HEK293 (cell line): ENCODE data around the gene NAGLU.

Experiments
- CTCF ChIA-PET: fragments of 350-600 bp; formaldehyde crosslinking; extraction: SDS; loops from one replicate; lab custom pipeline; 2021; ENCODE audit warnings: antibody characterized with exemption; lab: Yijun Ruan, JAX
- POLR2A ChIA-PET: fragments of 300-600 bp; formaldehyde crosslinking; extraction: SDS; loops from one replicate; lab custom pipeline; 2020; ENCODE audit warnings: antibody characterized with exemption, inconsistent platforms; lab: Yijun Ruan, JAX
- H3K27ac ChIP-seq: fragments of 200-500 bp; sonication (Bioruptor generic); 2 replicates; pipeline ENCODE4 v1.5.1; 2014; ENCODE audit warnings: low read depth, low read length, control low read depth, inconsistent platforms; ENCODE audit errors: extremely low read depth
- H3K36me3 ChIP-seq, 2 experiments: fragments of 200-500 bp in 1 of 2; sonication (Bioruptor generic) in 1 of 2; 1 replicate in 1 of 2; 2 replicates in 1 of 2; pipeline ENCODE4 v1.5.1; 2014 to 2017; ENCODE audit warnings: inconsistent platforms in 2 of 2, low read length in 2 of 2; ENCODE audit not compliant: control insufficient read depth in 2 of 2, insufficient read depth in 1 of 2
- H3K4me1 ChIP-seq: fragments of 200-500 bp; sonication (Bioruptor generic); 2 replicates; pipeline ENCODE4 v1.5.1; 2014; ENCODE audit warnings: mild to moderate bottlenecking, low read length, inconsistent platforms; ENCODE audit not compliant: control insufficient read depth, insufficient read depth
- H3K4me3 ChIP-seq: 2 replicates; pipeline ENCODE4 v1.5.1; 2011; ENCODE audit warnings: low read depth, mild to moderate bottlenecking, control low read depth, low read length, moderate library complexity
- H3K9me3 ChIP-seq: fragments of 200-500 bp; sonication (Bioruptor generic); 2 replicates; pipeline ENCODE4 v1.5.1; 2014; ENCODE audit warnings: low read depth, low read length, inconsistent platforms; ENCODE audit not compliant: control insufficient read depth, insufficient read depth
- IKZF3 ChIP-seq: fragments of 450-650 bp; IDR thresholded peaks from 2 replicates; pipeline ENCODE4 v1.5.0; 2018; ENCODE audit warnings: missing biosample characterization, mild to moderate bottlenecking, missing genetic modification characterization, moderate library complexity
- MEIS1 ChIP-seq: sonication (generic); formaldehyde crosslinking; IDR thresholded peaks from 2 replicates; pipeline ENCODE4 v1.8.1; 2022; ENCODE audit warnings: missing genetic modification reagents, mild to moderate bottlenecking, borderline replicate concordance
- MYNN ChIP-seq: fragments of 450-650 bp; formaldehyde crosslinking; IDR thresholded peaks from 2 replicates; pipeline ENCODE4 v1.5.1; 2016; ENCODE audit warnings: missing biosample characterization, missing genetic modification characterization, borderline replicate concordance
- PRDM1 ChIP-seq: fragments of 450-650 bp; formaldehyde crosslinking; IDR thresholded peaks from 2 replicates; pipeline ENCODE4; 2016; ENCODE audit warnings: missing biosample characterization, missing genetic modification characterization
- SETDB1 ChIP-seq: IDR thresholded peaks from one replicate; pipeline ENCODE4 v1.6.1; 2017; ENCODE audit warnings: mild to moderate bottlenecking, low read length, moderate library complexity, mixed read lengths; ENCODE audit not compliant: insufficient read length
- ZBTB17 ChIP-seq: fragments of 450-650 bp; formaldehyde crosslinking; IDR thresholded peaks from 2 replicates; pipeline ENCODE4 v1.5.1; 2016; ENCODE audit warnings: missing biosample characterization, missing genetic modification characterization
- ZFP37 ChIP-seq: fragments of 450-650 bp; formaldehyde crosslinking; IDR thresholded peaks from 2 replicates; pipeline ENCODE4 v1.5.1; 2016; ENCODE audit warnings: missing biosample characterization, missing genetic modification characterization
- ZIC2 ChIP-seq: fragments of 450-650 bp; formaldehyde crosslinking; IDR thresholded peaks from 2 replicates; pipeline ENCODE4 v1.5.1; 2016; ENCODE audit warnings: missing biosample characterization, missing genetic modification characterization
- ZNF157 ChIP-seq: fragments of 450-650 bp; formaldehyde crosslinking; IDR thresholded peaks from 2 replicates; pipeline ENCODE4 v1.5.1; 2016; ENCODE audit warnings: missing biosample characterization, missing genetic modification characterization
- ZNF19 ChIP-seq: fragments of 450-650 bp; formaldehyde crosslinking; IDR thresholded peaks from 2 replicates; pipeline ENCODE4; 2016; ENCODE audit warnings: missing biosample characterization, missing genetic modification characterization, low read depth
- ZNF223 ChIP-seq: fragments of 450-650 bp; formaldehyde crosslinking; IDR thresholded peaks from 2 replicates; pipeline ENCODE4 v1.5.1; 2016; ENCODE audit warnings: missing biosample characterization, missing genetic modification characterization
- ZNF239 ChIP-seq: fragments of 450-650 bp; formaldehyde crosslinking; IDR thresholded peaks from 2 replicates; pipeline ENCODE4 v1.5.1; 2016; ENCODE audit warnings: missing biosample characterization, missing genetic modification characterization
- ZNF302 ChIP-seq: fragments of 450-650 bp; formaldehyde crosslinking; IDR thresholded peaks from 2 replicates; pipeline ENCODE4 v1.5.1; 2016; ENCODE audit warnings: missing biosample characterization, missing genetic modification characterization, low read depth
- ZNF350 ChIP-seq: fragments of 450-650 bp; formaldehyde crosslinking; IDR thresholded peaks from 2 replicates; pipeline ENCODE4 v1.5.0; 2017; ENCODE audit warnings: missing biosample characterization, mild to moderate bottlenecking, missing genetic modification characterization
- ZNF404 ChIP-seq: fragments of 450-650 bp; formaldehyde crosslinking; IDR thresholded peaks from 2 replicates; pipeline ENCODE4 v1.5.1; 2017; ENCODE audit warnings: missing biosample characterization, missing genetic modification characterization
- ZNF510 ChIP-seq: fragments of 450-650 bp; formaldehyde crosslinking; IDR thresholded peaks from 2 replicates; pipeline ENCODE4 v1.5.1; 2018; ENCODE audit warnings: mild to moderate bottlenecking, missing genetic modification characterization, missing biosample characterization; ENCODE audit not compliant: insufficient replicate concordance
- ZNF610 ChIP-seq: fragments of 450-650 bp; formaldehyde crosslinking; IDR thresholded peaks from 2 replicates; pipeline ENCODE4 v1.5.1; 2016; ENCODE audit warnings: missing biosample characterization, missing genetic modification characterization, borderline replicate concordance
- ZNF621 ChIP-seq: fragments of 450-650 bp; formaldehyde crosslinking; IDR thresholded peaks from 2 replicates; pipeline ENCODE4 v1.5.1; 2017; ENCODE audit warnings: missing biosample characterization, missing genetic modification characterization
- ZNF785 ChIP-seq: fragments of 450-650 bp; formaldehyde crosslinking; IDR thresholded peaks from 2 replicates; pipeline ENCODE4 v1.5.1; 2016; ENCODE audit warnings: missing biosample characterization, missing genetic modification characterization
- ZNF792 ChIP-seq: fragments of 450-650 bp; formaldehyde crosslinking; IDR thresholded peaks from 2 replicates; pipeline ENCODE4 v1.5.1; 2016; ENCODE audit warnings: missing biosample characterization, missing genetic modification characterization
- ZSCAN16 ChIP-seq: fragments of 450-650 bp; formaldehyde crosslinking; IDR thresholded peaks from 2 replicates; pipeline ENCODE4 v1.5.1; 2016; ENCODE audit warnings: missing biosample characterization, missing genetic modification characterization
- TF ChIP-seq, protein P1 (sequence below): fragments of 450-650 bp; formaldehyde crosslinking; IDR thresholded peaks from 2 replicates; pipeline ENCODE4 v1.5.1; 2017; ENCODE audit warnings: missing biosample characterization, missing genetic modification characterization
- TF ChIP-seq, protein P2 (sequence below): fragments of 450-650 bp; formaldehyde crosslinking; IDR thresholded peaks from 2 replicates; pipeline ENCODE4 v1.5.1; 2017; ENCODE audit warnings: missing biosample characterization, missing genetic modification characterization
- TF ChIP-seq, protein P3 (sequence below): fragments of 450-650 bp; formaldehyde crosslinking; IDR thresholded peaks from 2 replicates; pipeline ENCODE4 v1.5.1; 2017; ENCODE audit warnings: missing biosample characterization, missing genetic modification characterization

The NAGLU gene

DNA sequence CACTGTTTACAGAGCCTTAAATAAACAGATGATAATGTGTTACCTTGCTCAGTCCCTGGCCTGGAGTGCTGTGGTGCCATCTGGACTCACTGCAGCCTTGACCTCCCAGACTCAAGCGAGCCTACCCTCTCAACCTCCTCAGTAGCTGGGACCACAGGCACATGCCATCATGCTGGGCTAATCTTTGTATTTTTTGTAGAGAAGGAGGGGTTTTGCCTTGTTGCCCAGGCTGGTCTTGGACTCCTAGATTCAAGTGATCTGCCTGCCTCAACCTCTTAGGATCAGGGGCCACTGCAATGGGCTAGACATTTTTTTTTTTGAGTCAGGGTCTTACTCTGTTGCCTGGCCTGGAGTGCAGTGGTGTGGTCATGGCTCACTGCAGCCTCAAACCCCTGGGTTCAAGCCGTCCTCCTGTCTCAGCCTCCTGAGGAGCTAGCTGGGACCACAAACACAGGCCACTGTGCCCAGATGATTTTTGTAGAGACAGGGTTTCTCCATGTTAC lies 5.0 kb upstream of the NAGLU start:
- no peaks in the 10 kb centered on the region for H3K36me3 ChIP-seq
- H3K4me3 ChIP-seq: no peak overlapping the region
- H3K27ac ChIP-seq: peak overlapping the region; percentile 70
- ChIA-PET POLR2A (interaction anchor here (0.6 to 1.9 kb wide), 6 partner anchors 11 to 255 kb away, joined by 3 to 12 read pairs (median 4); partner anchors contain the start of genes CAVIN1 and STAT5B), CTCF (interaction anchor here (0.6 to 3.4 kb wide), 11 partner anchors 11 to 219 kb away, joined by 3 to 22 read pairs (median 5); no protein-coding TSS in a partner anchor)
- TF ChIP-seq ZFP37 (tag by site-specific recombination): no peak
- TF ChIP-seq SETDB1: peak; percentile 14
- TF ChIP-seq ZSCAN16 (tag by site-specific recombination): peak; percentile 99
- TF ChIP-seq ZNF404 (tag by site-specific recombination): no peak
- TF ChIP-seq ZNF19 (tag by site-specific recombination): no peak
- TF ChIP-seq ZIC2: peak; percentile 24; the same call in 1 of the 2 replicates
- no peaks in the 10 kb centered on the region for H3K9me3 ChIP-seq
- H3K4me1 ChIP-seq: peaks cover 22% of the 10 kb centered on the region

DNA sequence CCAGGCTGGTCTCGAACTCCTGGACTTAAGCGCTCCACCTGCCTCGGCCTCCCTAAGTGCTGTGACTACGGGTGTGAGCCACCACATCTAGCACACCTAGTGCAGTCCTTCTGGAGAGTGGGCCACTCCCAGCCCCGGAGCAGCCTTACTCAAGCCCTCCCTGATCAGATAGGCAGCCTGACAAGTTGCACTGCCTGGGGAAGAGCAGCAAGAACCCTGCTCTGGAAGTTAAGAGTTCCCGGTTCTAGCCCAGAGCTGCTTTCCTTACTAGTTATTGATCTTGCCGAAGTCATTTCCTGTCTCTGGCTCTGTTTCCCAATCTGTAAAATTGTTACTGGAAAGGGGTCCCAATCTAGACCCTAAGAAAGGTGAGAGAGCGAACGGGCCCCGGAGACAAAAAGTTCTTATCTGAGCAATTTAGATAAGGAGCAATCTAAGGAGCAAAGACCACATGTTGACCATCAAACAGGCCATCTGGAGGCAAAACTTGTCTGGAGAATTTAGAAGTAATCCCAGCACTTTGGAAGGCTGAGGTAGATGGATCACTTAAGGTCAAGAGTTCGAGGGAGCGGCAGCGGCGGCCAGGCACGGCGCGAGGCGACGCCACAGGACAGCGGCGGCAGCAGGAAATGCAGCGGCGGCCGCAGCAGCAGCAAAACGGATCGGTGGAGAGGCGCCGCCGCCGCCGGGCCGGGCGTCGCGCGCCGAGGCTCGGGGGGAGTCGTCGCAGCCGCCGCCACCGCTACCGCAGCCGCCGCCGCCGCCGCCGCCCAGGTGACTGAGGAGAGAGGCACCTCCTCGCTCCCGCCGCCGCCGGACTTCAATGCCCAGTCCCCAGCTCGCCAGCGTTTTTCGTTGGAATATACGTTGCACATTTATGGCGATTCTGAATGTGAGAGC lies 4.3 kb upstream of the NAGLU start:
- Histone ChIP-seq H3K4me3 (peak overlapping the region; percentile 37), H3K9me3 (no peaks in the 10 kb centered on the region), H3K36me3 (no peaks in the 10 kb centered on the region), H3K4me1 (peaks cover 22% of the 10 kb centered on the region), H3K27ac (peak overlapping the region; percentile 70; the same call in 1 of the 2 replicates)
- ChIA-PET POLR2A (interaction anchor here (0.6 to 1.9 kb wide), 4 partner anchors 11 to 256 kb away, joined by 3 to 7 read pairs (median 3); partner anchors contain the start of genes CAVIN1 and STAT5B), CTCF (interaction anchor here (0.6 to 3.4 kb wide), 9 partner anchors 12 to 311 kb away, joined by 3 to 22 read pairs (median 5); no protein-coding TSS in a partner anchor)
- TF ChIP-seq, protein P1, sequence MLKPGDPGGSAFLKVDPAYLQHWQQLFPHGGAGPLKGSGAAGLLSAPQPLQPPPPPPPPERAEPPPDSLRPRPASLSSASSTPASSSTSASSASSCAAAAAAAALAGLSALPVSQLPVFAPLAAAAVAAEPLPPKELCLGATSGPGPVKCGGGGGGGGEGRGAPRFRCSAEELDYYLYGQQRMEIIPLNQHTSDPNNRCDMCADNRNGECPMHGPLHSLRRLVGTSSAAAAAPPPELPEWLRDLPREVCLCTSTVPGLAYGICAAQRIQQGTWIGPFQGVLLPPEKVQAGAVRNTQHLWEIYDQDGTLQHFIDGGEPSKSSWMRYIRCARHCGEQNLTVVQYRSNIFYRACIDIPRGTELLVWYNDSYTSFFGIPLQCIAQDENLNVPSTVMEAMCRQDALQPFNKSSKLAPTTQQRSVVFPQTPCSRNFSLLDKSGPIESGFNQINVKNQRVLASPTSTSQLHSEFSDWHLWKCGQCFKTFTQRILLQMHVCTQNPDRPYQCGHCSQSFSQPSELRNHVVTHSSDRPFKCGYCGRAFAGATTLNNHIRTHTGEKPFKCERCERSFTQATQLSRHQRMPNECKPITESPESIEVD (tag by site-specific recombination): no peak
- TF ChIP-seq ZNF792 (tag by site-specific recombination): no peak
- TF ChIP-seq ZNF621 (tag by site-specific recombination): no peak
- TF ChIP-seq ZNF785: no peak
- TF ChIP-seq IKZF3: peak; percentile 80
- TF ChIP-seq, protein P2, sequence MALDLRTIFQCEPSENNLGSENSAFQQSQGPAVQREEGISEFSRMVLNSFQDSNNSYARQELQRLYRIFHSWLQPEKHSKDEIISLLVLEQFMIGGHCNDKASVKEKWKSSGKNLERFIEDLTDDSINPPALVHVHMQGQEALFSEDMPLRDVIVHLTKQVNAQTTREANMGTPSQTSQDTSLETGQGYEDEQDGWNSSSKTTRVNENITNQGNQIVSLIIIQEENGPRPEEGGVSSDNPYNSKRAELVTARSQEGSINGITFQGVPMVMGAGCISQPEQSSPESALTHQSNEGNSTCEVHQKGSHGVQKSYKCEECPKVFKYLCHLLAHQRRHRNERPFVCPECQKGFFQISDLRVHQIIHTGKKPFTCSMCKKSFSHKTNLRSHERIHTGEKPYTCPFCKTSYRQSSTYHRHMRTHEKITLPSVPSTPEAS (tag by site-specific recombination): no peak
- TF ChIP-seq ZNF302: no peak
- no peak for TF ChIP-seq ZNF510 (tag by site-specific recombination)
- no peak for TF ChIP-seq MEIS1 (CRISPR knock-in tag)
- peak; percentile 96 for TF ChIP-seq ZNF610 (tag by site-specific recombination)
- TF ChIP-seq PRDM1 (tag by site-specific recombination): no peak
- TF ChIP-seq ZBTB17 (tag by site-specific recombination): peak; percentile 80
- no peak for TF ChIP-seq MYNN
- TF ChIP-seq ZNF350 (tag by site-specific recombination): no peak
- no peak for TF ChIP-seq ZNF239 (tag by site-specific recombination)
- TF ChIP-seq, protein P3, sequence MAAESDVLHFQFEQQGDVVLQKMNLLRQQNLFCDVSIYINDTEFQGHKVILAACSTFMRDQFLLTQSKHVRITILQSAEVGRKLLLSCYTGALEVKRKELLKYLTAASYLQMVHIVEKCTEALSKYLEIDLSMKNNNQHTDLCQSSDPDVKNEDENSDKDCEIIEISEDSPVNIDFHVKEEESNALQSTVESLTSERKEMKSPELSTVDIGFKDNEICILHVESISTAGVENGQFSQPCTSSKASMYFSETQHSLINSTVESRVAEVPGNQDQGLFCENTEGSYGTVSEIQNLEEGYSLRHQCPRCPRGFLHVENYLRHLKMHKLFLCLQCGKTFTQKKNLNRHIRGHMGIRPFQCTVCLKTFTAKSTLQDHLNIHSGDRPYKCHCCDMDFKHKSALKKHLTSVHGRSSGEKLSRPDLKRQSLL (tag by site-specific recombination): no peak
- no peak for TF ChIP-seq ZNF157
- no peak for TF ChIP-seq ZNF223
